ENCODE measurements around the gene SNX9. TPM values are rescaled to one million over a fixed set of nuclear protein-coding genes. Genes with fewer than 3 reads are reported as not detected.

Gene SNX9
- total RNA-seq, 4 donors from 2014 or later: 29.4 to 44.9 (median 33.3) TPM

GRCh38 chr6:157976345-157977175 is 153.5 kb downstream of the SNX9 start:
- no peaks in the 10 kb centered on the region for H3K36me3 ChIP-seq
- H3K27ac ChIP-seq: no peak overlapping the region
- no peaks in the 10 kb centered on the region for H3K9me3 ChIP-seq
- H3K4me3 ChIP-seq: no peak overlapping the region
- no peak for DNase-seq
- in situ Hi-C loops (cut with MboI; ENCODE audit: low sequenced_read_pairs in 4 of 4): loop anchor here in 2 of 4 donors (10.0 kb wide), 2 partner anchors 98 to 108 kb away; no protein-coding TSS in a partner anchor
- H3K4me1 ChIP-seq: no peaks in the 10 kb centered on the region
- no peaks in the 10 kb centered on the region for H3K27me3 ChIP-seq
- ATAC-seq: no peak
- TF ChIP-seq CTCF (IDR thresholded peaks at IDR 0.05 in 4 of 5, conservative IDR thresholded peaks at IDR 0.05 in 1 of 5) (no peak), POLR2A (IDR thresholded peaks at IDR 0.05) (no peak)
- intact Hi-C loops (cut with DNase I; ENCODE audit: low total_unique reads): no loop called here

- no peak for TF ChIP-seq POLR2A (IDR thresholded peaks at IDR 0.05)
- H3K9me3 ChIP-seq: no peaks in the 10 kb centered on the region
- no peaks in the 10 kb centered on the region for H3K4me1 ChIP-seq
- H3K27me3 ChIP-seq: no peaks in the 10 kb centered on the region
- no peak overlapping the region for H3K4me3 ChIP-seq
- no peak for ATAC-seq
- no peaks in the 10 kb centered on the region for H3K36me3 ChIP-seq
- no peak for DNase-seq
- no peak overlapping the region for H3K27ac ChIP-seq
- intact Hi-C loops (cut with DNase I; ENCODE audit: low total_unique reads): no loop called here
- in situ Hi-C loops (cut with MboI; ENCODE audit: low sequenced_read_pairs in 4 of 4): loop anchor here in 2 of 4 donors (10.0 kb wide), 2 partner anchors 98 to 108 kb away; no protein-coding TSS in a partner anchor
These were observed 154.2 kb downstream of the SNX9 start for GRCh38 chr6:157977176-157977804.

GRCh38 chr6:157978021-157978783 is 155.2 kb downstream of the SNX9 start:
- no peak overlapping the region for H3K27ac ChIP-seq
- H3K36me3 ChIP-seq: no peaks in the 10 kb centered on the region
- intact Hi-C loops (cut with DNase I; ENCODE audit: low total_unique reads): no loop called here

GRCh38 chr6:157980288-157981131 is 157.5 kb downstream of the SNX9 start:
- Histone ChIP-seq H3K27ac (peak overlapping the region; percentile 31 to 78 (median 64)), H3K9me3 (no peaks in the 10 kb centered on the region), H3K36me3 (no peaks in the 10 kb centered on the region), H3K4me1 (peaks cover 0 to 7% of the 10 kb centered on the region in 2 donors), H3K4me3 (peak overlapping the region; percentile 71 to 93 (median 88)), H3K27me3 (no peaks in the 10 kb centered on the region)
- no peak for DNase-seq
- intact Hi-C loops (cut with DNase I; ENCODE audit: low total_unique reads): loop anchor here (1.0 to 5.0 kb wide), 2 partner anchors 92 to 158 kb away; partner anchors contain the start of gene SNX9
- no peak for ATAC-seq
- in situ Hi-C loops (cut with MboI; ENCODE audit: low sequenced_read_pairs in 4 of 4): loop anchor here in 1 of 4 donors (10.0 kb wide), 1 partner anchor 84 kb away; no protein-coding TSS in a partner anchor
- TF ChIP-seq CTCF (IDR thresholded peaks at IDR 0.05 in 4 of 5, conservative IDR thresholded peaks at IDR 0.05 in 1 of 5) (no peak), POLR2A (IDR thresholded peaks at IDR 0.05) (no peak)

More at GRCh38 chr6:157978021-157978783, 155.2 kb downstream of the SNX9 start:
- no peak for ATAC-seq
- TF ChIP-seq POLR2A (IDR thresholded peaks at IDR 0.05): no peak
- TF ChIP-seq CTCF (IDR thresholded peaks at IDR 0.05 in 4 of 5, conservative IDR thresholded peaks at IDR 0.05 in 1 of 5): no peak
- no peaks in the 10 kb centered on the region for H3K9me3 ChIP-seq
- in situ Hi-C loops (cut with MboI; ENCODE audit: low sequenced_read_pairs in 4 of 4): loop anchor here in 2 of 4 donors (10.0 kb wide), 2 partner anchors 97 to 107 kb away; no protein-coding TSS in a partner anchor
- H3K4me3 ChIP-seq: no peak overlapping the region
- H3K27me3 ChIP-seq: no peaks in the 10 kb centered on the region
- peaks cover 0 to 7% of the 10 kb centered on the region in 2 donors for H3K4me1 ChIP-seq
- no peak for DNase-seq
